ENCODE measurements around the gene IL6ST.
"Not testable (repeated sequence)": the region's sequence is repeated elsewhere in the genome, so short reads cannot be mapped to it uniquely, and the experiment has no call there.

The IL6ST gene

DNA sequence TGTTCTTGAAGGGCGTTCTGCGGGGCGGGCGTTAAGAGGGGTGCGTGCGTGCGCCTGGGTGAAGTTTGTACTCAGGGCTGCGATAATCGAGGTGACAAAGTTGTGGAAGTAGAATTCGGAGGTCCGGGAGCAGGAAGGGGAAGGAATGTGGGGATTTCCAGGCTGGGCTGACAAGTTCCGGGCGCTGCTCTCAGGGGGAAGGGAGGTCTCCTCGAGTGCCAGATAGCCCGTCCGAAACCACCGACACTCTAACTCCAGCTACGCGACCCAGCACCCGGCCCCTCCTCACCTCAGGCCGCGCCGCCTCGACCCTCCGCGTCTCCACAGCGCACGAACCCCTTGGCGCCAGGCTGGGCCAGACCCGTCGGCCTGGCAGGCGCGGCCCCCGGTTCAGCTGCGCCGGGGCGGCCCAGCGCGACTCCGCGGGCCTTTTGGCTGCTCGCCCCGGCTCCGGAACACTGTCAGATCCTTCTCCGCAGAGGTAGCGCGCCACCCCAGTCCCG is at the start of gene IL6ST:
Gene IL6ST (minus strand): TSS at position 469 of the 503 bp plus-strand sequence. CDS start 18,685 bp downstream, outside the sequence.
- CTCF ChIA-PET = interaction anchor here (1.1 to 1.2 kb wide), 2 partner anchors 27 to 48 kb away, joined by 3 read pairs; no protein-coding TSS in a partner anchor
- POLR2A ChIA-PET = interaction anchor here (0.7 kb wide), 1 partner anchor 11 kb away, joined by 3 read pairs; no protein-coding TSS in a partner anchor
- no peak for DNase-seq (ENCODE audit: extremely low spot score)
- TF ChIP-seq, protein P1, sequence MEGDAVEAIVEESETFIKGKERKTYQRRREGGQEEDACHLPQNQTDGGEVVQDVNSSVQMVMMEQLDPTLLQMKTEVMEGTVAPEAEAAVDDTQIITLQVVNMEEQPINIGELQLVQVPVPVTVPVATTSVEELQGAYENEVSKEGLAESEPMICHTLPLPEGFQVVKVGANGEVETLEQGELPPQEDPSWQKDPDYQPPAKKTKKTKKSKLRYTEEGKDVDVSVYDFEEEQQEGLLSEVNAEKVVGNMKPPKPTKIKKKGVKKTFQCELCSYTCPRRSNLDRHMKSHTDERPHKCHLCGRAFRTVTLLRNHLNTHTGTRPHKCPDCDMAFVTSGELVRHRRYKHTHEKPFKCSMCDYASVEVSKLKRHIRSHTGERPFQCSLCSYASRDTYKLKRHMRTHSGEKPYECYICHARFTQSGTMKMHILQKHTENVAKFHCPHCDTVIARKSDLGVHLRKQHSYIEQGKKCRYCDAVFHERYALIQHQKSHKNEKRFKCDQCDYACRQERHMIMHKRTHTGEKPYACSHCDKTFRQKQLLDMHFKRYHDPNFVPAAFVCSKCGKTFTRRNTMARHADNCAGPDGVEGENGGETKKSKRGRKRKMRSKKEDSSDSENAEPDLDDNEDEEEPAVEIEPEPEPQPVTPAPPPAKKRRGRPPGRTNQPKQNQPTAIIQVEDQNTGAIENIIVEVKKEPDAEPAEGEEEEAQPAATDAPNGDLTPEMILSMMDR (IDR thresholded peaks at IDR 0.05; ENCODE audit: control extremely low read depth, extremely low read depth, low read depth, missing control alignments) = no peak

DNA sequence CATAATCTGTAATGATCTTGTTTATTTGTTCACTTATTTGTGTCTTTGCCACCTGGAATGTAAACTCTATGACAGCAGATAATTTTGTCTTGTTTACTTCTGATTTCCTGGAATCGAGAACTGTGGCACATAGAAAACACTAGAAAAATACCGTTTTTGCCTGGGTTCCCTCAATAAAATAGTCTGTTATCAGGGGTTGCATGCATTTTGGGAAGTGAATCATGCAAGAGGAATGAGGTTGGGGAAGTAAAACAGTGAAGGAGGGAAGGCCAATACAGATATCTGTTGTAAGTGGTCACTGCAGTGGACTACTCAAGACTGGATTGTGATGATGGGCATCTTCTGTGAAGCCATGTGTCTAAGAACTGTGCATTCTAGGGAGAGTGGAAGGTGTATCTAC is 45.2 kb upstream of the IL6ST start:
- CTCF ChIA-PET = no interaction called here
- TF ChIP-seq, protein P1 (IDR thresholded peaks at IDR 0.05; ENCODE audit: control extremely low read depth, extremely low read depth, low read depth, missing control alignments) = no peak
- DNase-seq (ENCODE audit: extremely low spot score) = no peak
- POLR2A ChIA-PET = no interaction called here

DNA sequence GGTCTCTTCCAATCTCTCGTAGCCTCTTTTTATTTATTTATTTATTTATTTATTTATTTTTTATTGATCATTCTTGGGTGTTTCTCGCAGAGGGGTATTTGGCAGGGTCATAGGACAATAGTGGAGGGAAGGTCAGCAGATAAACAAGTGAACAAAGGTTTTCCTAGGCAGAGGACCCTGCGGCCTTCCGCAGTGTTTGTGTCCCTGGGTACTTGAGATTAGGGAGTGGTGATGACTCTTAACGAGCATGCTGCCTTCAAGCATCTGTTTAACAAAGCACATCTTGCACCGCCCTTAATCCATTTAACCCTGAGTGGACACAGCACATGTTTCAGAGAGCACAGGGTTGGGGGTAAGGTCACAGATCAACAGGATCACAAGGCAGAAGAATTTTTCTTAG is 43.4 kb upstream of the IL6ST start:
- CTCF ChIA-PET = interaction anchor here (1.2 kb wide), 1 partner anchor 9 kb away, joined by 4 read pairs; no protein-coding TSS in a partner anchor
- POLR2A ChIA-PET; DNase-seq (ENCODE audit: extremely low spot score): not testable (repeated sequence)

DNA sequence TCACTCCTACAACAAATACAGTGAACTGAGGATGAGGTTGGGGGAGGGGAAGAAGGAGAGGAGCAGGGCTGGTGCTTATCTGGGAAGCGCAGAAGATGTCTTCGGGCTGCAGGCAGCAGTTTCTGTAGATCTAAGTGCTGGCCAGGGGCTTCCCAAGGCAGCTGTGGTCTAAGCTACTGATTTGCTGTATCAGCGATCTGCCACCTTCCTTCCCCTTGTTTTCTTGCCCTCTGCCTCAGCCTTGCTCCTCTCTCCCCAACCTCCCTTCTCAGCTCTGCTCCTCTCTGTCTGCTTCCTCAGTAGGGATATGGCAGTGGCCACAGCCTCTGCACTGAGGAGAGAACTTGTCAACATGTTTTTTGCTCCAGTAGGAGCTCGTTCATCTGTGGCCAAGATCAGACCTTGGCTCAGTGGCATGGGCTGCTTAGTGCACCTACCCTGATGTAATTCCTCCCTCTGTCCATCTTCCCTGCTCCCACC is 42.8 kb upstream of the IL6ST start:
- CTCF ChIA-PET = interaction anchor here (1.2 kb wide), 1 partner anchor 8 kb away, joined by 4 read pairs; no protein-coding TSS in a partner anchor
- POLR2A ChIA-PET = no interaction called here
- DNase-seq (ENCODE audit: extremely low spot score) = no peak
- TF ChIP-seq, protein P1 (IDR thresholded peaks at IDR 0.05; ENCODE audit: control extremely low read depth, extremely low read depth, low read depth, missing control alignments) = no peak

DNA sequence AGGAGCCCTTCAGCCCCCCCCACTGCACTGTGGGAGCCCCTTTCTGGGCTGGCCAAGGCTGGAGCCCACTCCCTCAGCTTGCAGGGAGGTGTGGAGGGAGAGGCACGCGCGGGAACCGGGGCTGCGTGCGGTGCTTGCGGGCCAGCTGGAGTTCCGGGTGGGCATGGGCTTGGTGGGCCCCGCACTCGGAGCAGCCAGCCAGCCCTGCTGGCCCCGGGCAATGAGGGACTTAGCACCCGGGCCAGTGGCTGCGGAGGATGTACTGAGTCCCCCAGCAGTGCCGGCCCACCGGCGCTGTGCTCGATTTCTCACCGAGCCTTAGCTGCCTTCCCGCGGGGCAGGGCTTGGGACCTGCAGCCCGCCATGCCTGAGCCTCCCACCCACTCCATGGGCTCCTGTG is 40.6 kb upstream of the IL6ST start:
- CTCF ChIA-PET; DNase-seq (ENCODE audit: extremely low spot score); POLR2A ChIA-PET: not testable (repeated sequence)

DNA sequence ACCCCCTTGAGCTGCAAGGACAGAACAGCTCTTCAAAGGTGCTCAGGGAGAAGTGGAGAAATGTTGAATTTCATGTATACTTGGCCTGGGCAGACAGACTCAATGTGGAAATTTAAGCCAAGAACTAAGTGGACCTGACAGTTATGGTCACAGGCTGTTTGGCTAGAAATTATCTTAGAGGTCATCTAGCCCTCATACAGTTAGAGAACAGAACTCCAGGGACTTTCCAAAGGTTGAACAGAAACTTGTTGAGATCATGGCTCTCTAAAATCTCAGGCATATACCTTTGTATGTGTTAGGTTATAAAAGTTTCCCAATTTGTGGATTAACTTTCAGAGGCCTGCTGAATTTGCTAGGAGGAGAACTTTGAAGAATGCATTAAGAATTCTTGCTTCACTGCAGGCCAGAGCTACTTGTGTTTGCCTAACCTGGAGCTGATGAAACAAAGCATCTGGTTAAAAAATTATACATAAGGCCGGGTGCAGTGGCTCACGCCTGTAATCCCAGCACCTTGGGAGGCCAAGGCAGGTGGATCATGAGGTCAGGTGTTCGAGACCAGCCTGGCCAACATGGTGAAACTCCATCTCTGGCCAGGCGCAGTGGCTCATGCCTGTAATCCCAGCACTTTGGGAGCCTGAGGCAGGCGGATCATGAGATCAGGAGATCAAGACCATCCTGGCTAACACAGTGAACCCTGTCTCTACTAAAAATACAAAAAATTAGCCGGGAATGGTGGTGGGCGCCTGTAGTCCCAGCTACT is 35.3 kb upstream of the IL6ST start:
- DNase-seq (ENCODE audit: extremely low spot score); POLR2A ChIA-PET: not testable (repeated sequence)
- CTCF ChIA-PET = interaction anchor here (0.9 to 1.7 kb wide), 2 partner anchors 8 to 11 kb away, joined by 4 read pairs; no protein-coding TSS in a partner anchor

DNA sequence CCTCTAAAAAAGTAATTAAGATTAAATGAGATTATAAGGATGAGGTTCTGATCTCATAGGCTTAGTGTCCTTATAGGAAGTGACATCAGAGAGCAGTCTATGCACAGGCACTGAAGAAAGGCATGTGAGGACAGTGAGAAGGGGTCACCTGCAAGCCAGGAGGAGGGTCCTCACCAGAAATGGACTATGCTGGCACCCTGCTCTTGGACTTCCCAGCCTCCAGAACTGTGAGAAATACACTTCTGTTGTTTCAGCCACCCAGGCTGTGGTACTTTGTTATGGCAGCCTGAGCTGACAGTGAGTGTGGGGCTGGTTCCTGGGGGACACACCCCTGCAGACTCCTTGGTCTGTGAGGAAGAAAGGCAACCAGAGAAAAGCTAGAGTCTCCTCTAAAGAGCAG is 34.7 kb upstream of the IL6ST start:
- CTCF ChIA-PET = interaction anchor here (0.9 to 1.7 kb wide), 2 partner anchors 8 to 12 kb away, joined by 4 read pairs; no protein-coding TSS in a partner anchor
- POLR2A ChIA-PET = interaction anchor here (0.6 kb wide), 1 partner anchor 480 kb away, joined by 5 read pairs; no protein-coding TSS in a partner anchor
- TF ChIP-seq, protein P1 (IDR thresholded peaks at IDR 0.05; ENCODE audit: control extremely low read depth, extremely low read depth, low read depth, missing control alignments) = no peak
- DNase-seq (ENCODE audit: extremely low spot score) = no peak

DNA sequence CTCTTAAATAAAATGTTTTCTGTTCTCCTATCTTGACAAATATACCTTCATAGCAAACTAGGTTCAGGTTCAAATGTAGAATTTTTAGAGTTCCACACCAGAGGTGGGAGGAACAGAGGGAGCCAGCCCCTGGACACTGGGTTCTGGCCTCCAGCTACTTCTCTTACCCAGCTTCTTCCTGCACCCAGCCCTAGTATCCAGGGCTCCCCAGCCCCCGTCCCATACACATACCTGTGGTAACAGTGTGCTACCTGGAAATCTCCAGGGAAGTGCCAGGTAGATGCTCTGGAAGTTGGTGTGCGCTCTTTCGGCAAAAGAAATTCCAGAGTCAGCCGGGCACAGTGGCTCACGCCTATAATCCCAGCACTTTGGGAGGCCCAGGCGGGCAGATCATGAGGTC is 33.9 kb upstream of the IL6ST start:
- TF ChIP-seq, protein P1 (IDR thresholded peaks at IDR 0.05; ENCODE audit: control extremely low read depth, extremely low read depth, low read depth, missing control alignments) = no peak
- POLR2A ChIA-PET = no interaction called here
- DNase-seq (ENCODE audit: extremely low spot score) = no peak
- CTCF ChIA-PET = interaction anchor here (1.1 to 1.7 kb wide), 3 partner anchors 9 to 28 kb away, joined by 3 to 4 read pairs (median 3); no protein-coding TSS in a partner anchor

Data from GM10248 (cell line).